GM12864 (cell line): ENCODE data around the gene SPOP.

Experiments
- DNase-seq: peaks from one replicate; pipeline ENCODE4 v3.0.0-alpha.2; 2011; ENCODE audit warnings: low read depth
- H3K4me3 ChIP-seq: 2 replicates; pipeline ENCODE4 v1.5.1; 2011; ENCODE audit warnings: mild to moderate bottlenecking, low read depth, low read length, control low read depth
- CTCF ChIP-seq: IDR thresholded peaks from 2 replicates; pipeline ENCODE4 v1.5.1; 2011; ENCODE audit warnings: low read depth, mild to moderate bottlenecking, moderate library complexity, low read length, control low read depth, inconsistent platforms; ENCODE audit errors: missing control alignments

The SPOP gene

GRCh38 chr17:49574323-49574781 lies 103.5 kb downstream of the SPOP start:
- H3K4me3 ChIP-seq, result no peak overlapping the region
- no peak for DNase-seq
- no peak for TF ChIP-seq CTCF

GRCh38 chr17:49573510-49574322 lies 104.2 kb downstream of the SPOP start:
- TF ChIP-seq CTCF, result no peak
- no peak for DNase-seq
- H3K4me3 ChIP-seq, result no peak overlapping the region

DNA sequence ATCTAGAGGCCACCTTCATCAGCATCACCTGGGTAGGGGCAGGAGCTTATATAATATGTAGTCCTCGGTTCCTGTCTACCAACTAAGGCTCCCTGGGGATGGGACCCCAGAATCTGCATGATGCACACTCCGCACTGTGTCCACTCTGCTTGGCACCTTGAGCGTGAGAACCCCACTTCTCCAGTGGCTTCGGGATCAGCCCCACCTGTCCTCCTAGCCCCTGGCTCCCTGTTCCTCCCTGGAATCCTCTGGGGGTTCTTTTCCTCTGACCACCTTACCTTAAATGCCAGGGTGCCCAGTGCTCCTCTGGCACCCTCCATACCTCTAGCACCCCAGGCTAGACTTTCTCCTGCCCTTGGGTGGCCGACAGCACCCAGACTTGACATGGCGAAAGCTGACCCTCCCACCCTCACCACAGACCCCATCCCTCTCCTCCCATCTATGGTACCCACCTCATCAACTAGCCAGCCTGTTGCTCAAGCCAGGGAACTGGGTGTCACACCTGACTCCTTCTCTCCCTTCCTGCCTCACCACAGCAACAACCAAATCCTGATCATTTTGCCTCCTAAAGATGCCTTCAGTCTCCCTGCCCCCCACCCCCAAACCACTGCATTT lies 105.0 kb downstream of the SPOP start:
- no peak for DNase-seq
- H3K4me3 ChIP-seq, result no peak overlapping the region
- no peak for TF ChIP-seq CTCF

DNA sequence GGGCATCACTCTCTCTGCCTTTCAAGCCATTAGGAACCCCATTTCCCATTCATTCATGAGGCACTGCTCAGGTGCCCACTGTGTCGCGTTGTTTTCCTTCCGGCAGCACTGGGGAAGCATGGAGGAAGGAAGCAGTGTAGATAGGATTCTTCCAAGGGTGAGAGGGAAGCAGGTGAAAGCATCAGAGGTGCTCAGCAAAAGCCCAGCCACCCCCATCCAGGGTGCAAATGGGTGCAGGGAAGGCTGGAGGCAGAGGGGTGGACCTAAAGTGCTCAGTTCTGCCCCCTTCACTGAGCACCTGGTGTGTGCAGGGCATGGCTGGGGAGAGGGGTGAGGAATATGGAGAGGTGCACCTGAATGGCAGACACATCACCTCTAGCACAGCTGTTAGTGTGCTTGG lies 105.7 kb downstream of the SPOP start:
- DNase-seq, result no peak
- TF ChIP-seq CTCF, result peak; percentile 3
- no peak overlapping the region for H3K4me3 ChIP-seq

- no peak overlapping the region for H3K4me3 ChIP-seq
- no peak for TF ChIP-seq CTCF
- no peak for DNase-seq
Measured at GRCh38 chr17:49571764-49572163, 106.1 kb downstream of the SPOP start.

DNA sequence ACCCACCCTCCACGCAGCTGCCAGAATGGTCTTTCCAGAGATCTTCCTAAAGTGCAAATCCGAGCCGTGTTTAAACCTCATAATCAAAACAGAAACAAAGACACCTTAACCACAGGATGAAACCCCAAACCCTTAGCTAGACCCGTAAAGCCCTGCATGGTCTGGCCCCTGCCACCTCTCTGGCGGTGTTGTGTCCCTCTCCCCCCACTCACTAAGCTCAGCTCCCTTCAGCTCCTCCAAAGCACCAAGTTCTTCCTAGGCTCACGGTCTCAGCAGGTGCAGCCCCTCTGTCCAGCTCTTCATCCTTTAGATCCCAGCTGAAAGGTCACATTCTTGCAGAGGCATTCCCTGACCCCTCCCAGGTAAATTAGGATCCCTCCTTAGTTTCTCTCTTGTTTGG lies 106.6 kb downstream of the SPOP start:
- DNase-seq, result no peak
- H3K4me3 ChIP-seq, result no peak overlapping the region
- TF ChIP-seq CTCF, result no peak
